GM20000 (cell line): ENCODE results near the gene TXNL4B.
A peak's percentile ranks its signal among the peaks of the same experiment; 100 is the strongest.

ENCODE experiments used
- DNase-seq: peaks from one replicate; pipeline ENCODE4 v3.0.0; 2012; ENCODE audit warnings: low spot score
- CTCF ChIP-seq: IDR thresholded peaks from 2 replicates; pipeline ENCODE4 v1.5.1; 2012; ENCODE audit warnings: mild to moderate bottlenecking, control low read depth; ENCODE audit errors: extremely low read depth, missing control alignments

Gene TXNL4B

DNA sequence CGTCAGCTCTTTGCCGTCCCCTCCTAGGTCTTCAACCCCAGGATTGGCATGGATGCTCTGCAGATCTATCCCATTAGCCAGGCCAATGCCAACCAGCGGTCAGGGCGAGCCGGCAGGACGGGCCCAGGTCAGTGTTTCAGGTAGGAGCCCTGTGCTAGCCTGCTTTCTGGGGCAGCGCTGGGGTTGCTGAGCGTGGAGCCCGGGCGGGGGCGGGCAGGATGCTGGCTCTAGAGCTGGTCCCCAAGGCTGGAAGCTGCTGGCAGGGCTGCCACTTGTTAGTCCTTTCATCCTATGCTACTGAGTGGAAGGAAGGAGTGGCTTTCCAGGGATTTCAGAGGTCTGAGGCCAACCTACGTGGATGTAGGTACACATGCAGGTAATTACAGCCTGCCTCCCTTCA, 12.6 kb upstream of the TXNL4B start:
- no peak for DNase-seq
- TF ChIP-seq CTCF = no peak

GRCh38 chr16:72104905-72105304, 11.5 kb upstream of the TXNL4B start:
- no peak for TF ChIP-seq CTCF
- DNase-seq = no peak

DNA sequence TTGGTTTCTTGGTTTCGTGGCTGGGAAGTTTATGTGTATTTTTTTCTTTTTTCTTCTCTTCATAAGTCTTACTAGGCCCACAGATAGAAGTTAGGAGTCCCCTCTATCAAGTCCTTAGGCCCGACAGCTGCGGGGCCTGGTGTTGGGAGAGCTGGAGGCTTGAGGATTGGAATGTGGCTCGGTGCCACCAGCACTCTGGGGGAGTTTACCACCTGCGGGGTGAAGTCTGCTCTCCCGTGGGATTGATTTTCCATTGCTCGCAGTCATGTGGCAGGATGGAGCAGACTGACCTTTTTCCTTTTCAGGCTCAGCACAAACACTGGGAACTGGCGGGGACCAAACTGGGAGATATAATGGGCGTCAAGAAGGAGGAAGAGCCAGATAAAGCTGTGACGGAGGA, 7.8 kb upstream of the TXNL4B start:
- DNase-seq = no peak
- no peak for TF ChIP-seq CTCF

DNA sequence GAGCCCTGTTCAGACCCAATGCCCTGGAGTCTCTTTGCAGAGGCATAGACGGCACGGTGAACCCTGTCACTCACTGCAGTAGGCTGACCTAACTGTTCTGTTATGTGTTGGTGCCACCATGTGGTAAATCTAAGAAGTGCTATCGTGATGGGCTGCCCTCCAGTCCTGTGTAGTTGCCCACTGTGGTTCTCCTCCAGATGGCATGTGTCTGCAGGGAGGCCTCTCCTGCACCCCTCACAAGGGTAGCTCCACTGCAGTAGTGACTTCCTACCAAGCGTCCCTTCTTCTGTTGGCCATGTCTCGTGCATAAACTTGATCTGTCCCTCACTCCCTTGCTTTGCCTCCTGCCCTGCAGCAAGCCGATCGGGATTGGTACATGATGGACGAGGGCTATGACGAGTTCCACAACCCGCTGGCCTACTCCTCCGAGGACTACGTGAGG, 6.0 kb upstream of the TXNL4B start:
- TF ChIP-seq CTCF = peak; percentile 33
- peak; percentile 68 for DNase-seq

- TF ChIP-seq CTCF = no peak
- no peak for DNase-seq
Observed at GRCh38 chr16:72098936-72099335, 5.5 kb upstream of the TXNL4B start.

DNA sequence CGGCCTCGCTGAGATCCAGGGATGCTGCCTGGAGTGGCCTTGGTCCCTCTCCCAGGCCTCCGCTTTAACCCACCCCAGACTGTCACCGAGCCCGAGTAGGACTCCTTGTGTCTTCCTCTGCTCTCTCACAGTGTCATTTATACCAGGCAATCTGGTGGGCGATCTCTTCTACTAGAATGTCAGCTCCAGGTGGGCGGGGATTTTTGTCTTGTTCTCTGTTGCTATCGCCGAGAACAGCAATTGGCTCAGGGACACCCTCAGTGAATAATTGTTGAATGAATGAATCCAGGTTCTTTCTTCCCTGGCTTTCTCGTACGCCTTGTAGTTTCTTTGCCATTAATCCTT, 818 bp upstream of the TXNL4B start:
- DNase-seq = no peak

DNA sequence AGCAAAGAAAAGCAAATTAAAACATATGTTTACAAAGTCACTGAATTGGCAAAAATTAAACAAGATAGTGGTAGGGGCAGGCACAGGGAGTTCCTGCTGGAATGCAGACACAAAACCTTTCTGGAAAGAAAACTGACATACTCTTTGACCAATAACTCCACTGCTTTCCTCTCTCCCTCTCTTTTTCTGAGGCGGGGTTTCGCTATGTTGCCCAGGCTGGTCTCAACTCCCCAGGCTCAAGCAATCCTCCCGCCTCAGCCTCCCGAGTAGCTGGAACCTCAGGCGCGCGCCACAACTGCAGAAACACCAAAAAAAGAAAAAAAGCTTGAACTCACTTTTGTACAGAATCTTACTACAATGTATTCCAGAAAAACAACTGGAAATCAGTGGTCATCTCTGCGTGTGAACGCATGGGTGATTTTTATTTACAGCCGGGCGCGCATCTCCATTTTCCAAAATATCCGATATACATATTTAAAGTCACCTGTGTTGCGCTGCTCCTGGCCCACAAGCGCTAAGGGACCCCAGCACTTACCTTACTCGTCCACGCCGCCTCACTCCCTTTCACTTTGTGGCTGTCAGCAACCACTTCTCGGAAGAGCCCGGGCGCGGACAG, 480 bp downstream of the TXNL4B start:
- no peak for DNase-seq
- no peak for TF ChIP-seq CTCF

More for the DNA sequence above, 818 bp upstream of the TXNL4B start:
- no peak for TF ChIP-seq CTCF
